ENCODE measurements around the gene IL1A. TPM values are rescaled to one million over a fixed set of nuclear protein-coding genes. Genes with fewer than 3 reads are reported as not detected.
"Not testable (repeated sequence)": the region's sequence is repeated elsewhere in the genome, so short reads cannot be mapped to it uniquely, and the experiment has no call there.

The IL1A gene, protein sequence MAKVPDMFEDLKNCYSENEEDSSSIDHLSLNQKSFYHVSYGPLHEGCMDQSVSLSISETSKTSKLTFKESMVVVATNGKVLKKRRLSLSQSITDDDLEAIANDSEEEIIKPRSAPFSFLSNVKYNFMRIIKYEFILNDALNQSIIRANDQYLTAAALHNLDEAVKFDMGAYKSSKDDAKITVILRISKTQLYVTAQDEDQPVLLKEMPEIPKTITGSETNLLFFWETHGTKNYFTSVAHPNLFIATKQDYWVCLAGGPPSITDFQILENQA
- total RNA-seq (2014; rRNA removed) (0.11 TPM in 1 of 2 replicates, not detected in the other), Bru-seq, nascent RNA (percentile 24 among the genes with signal in this experiment), BruChase-seq, experiment 1, labeled RNA remaining after a 6-hour chase (percentile 29 among the genes with signal in this experiment), BruChase-seq, experiment 2, labeled RNA remaining after a 2-hour chase (percentile 12 among the genes with signal in this experiment)
- long read RNA-seq: 0 reads

DNA sequence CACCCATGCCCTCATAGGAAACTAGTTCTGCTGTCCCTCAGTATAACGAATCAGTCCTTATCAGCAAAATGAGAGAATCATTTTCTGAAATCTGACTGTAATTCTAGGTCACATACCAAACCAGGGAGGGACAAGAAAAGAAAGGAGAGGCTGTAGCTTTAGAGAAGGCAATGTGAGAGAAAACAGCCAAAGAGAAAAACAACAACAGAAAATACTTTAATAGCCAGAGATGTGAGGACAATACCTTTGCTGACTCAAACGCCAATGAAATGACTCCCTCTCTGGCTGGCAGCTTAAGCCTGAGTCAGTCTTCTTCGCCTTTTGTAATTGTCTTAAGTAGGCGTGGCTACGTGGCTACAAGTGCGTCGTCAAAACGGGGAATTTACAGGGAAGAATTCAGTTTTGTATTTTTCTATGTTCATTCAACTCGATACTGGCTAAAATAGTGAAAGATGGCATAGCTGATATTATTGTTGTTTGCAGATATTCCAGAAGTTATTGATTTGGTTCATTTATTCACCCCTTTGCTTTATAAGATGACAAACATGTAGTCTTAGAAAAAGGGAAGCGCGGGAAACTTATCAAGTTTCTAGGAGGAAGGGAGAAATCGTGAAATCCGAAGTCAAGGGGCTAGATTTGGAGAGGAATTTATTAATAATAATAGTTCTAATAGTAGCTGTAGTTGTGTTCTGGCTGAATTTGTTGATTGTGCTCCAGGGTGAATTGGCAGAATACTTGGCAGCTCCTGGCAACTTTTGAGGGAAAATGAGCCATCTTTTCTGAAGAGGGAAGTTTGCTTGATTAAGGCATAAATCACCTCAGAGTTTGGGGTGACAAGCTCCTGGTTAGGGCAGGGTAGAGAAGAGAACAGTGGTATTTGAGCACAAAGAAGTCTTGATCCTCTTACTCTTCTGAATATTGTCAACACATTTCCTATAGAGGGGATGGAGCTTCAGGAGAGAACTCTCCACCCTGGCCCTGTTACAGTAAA is at the start of gene IL1A:
IL1A (minus strand) TSS at position 295 of the 991 bp plus-strand sequence. CDS start 723 bp downstream, outside the sequence.
- TF ChIP-seq EZH2 (IDR thresholded peaks at IDR 0.05; ENCODE audit: low read length, unreplicated experiment) (no peak), EZH2phosphoT487 (IDR thresholded peaks at IDR 0.05; ENCODE audit: borderline replicate concordance, low read length) (no peak)
- TF ChIP-seq, protein P1, sequence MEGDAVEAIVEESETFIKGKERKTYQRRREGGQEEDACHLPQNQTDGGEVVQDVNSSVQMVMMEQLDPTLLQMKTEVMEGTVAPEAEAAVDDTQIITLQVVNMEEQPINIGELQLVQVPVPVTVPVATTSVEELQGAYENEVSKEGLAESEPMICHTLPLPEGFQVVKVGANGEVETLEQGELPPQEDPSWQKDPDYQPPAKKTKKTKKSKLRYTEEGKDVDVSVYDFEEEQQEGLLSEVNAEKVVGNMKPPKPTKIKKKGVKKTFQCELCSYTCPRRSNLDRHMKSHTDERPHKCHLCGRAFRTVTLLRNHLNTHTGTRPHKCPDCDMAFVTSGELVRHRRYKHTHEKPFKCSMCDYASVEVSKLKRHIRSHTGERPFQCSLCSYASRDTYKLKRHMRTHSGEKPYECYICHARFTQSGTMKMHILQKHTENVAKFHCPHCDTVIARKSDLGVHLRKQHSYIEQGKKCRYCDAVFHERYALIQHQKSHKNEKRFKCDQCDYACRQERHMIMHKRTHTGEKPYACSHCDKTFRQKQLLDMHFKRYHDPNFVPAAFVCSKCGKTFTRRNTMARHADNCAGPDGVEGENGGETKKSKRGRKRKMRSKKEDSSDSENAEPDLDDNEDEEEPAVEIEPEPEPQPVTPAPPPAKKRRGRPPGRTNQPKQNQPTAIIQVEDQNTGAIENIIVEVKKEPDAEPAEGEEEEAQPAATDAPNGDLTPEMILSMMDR (conservative IDR thresholded peaks at IDR 0.05; ENCODE audit: low read depth, low read length): no peak
- Histone ChIP-seq H3K79me2 (ENCODE audit: low read length) (no peaks in the 10 kb centered on the region), H3K4me3 (ENCODE audit: low read length) (peak within 1 kb of the TSS; percentile 25; the same call in 1 of the 2 replicates), H3F3A (ENCODE audit: low read length, unreplicated experiment) (no peaks in the 10 kb centered on the region), H4K20me1 (ENCODE audit: low read length) (no peaks in the 10 kb centered on the region), H3K4me1 (ENCODE audit: insufficient read depth, low read length) (peaks cover 26% of the 10 kb centered on the region), H3K9ac (ENCODE audit: low read length) (no peak within 1 kb of the TSS), H3K9me3 (ENCODE audit: low read length) (no peaks in the 10 kb centered on the region), H3K4me2 (ENCODE audit: low read length) (peak within 1 kb of the TSS; percentile 71), H3K9me2 (replicated peaks; ENCODE audit: low read length) (no peaks in the 10 kb centered on the region), H3K36me3 (ENCODE audit: low read depth, low read length) (no peaks in the 10 kb centered on the region), H3K27ac (ENCODE audit: low read length) (peak within 1 kb of the TSS; percentile 30; the same call in 1 of the 2 replicates), H2AFZ (ENCODE audit: low read length) (peak within 1 kb of the TSS; percentile 51; the same call in 1 of the 2 replicates), H3K27me3 (ENCODE audit: low read length) (no peaks in the 10 kb centered on the region)
- peak; percentile 97 for ATAC-seq
- peak; percentile 84 for DNase-seq
- intact Hi-C loops (cut with micrococcal nuclease): no loop called here
- POLR2A ChIA-PET (ENCODE audit: unreplicated experiment): no interaction called here
- BruUV-seq (replicated peaks): no TSS peak
- CTCF ChIA-PET: interaction anchor here (0.6 to 0.7 kb wide), 2 partner anchors 102 to 157 kb away, joined by 3 read pairs; no protein-coding TSS in a partner anchor

DNA sequence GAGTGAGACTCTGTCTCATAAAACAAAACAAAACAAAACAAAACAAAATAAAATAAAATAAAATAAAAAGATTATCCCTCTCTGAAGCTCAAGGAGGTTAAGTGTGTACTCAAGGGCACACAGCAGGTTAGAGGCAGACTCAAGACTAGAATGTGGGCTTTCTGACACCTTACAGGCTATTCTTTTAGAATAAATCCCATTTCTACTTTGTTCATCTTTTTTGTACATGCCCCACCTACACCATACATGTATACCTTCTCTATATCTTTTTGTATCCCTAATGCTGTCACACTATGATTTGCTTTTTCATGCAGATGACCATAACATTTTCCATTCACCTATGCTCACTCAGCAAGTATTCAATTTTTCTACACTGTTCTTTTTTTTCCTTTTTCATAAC is 49.7 kb upstream of the IL1A start:
- ChIA-PET POLR2A (ENCODE audit: unreplicated experiment) (interaction anchor here (0.6 kb wide), 2 partner anchors 19 to 172 kb away, joined by 3 to 4 read pairs; no protein-coding TSS in a partner anchor), CTCF (no interaction called here)
- Histone ChIP-seq H4K20me1 (ENCODE audit: low read length) (no peaks in the 10 kb centered on the region), H3K4me1 (ENCODE audit: insufficient read depth, low read length) (peaks cover 35% of the 10 kb centered on the region), H3K79me2 (ENCODE audit: low read length) (peaks cover 18% of the 10 kb centered on the region), H3K27ac (ENCODE audit: low read length) (peak overlapping the region; percentile 96), H3K4me3 (ENCODE audit: low read length) (peak overlapping the region; percentile 62; the same call in 1 of the 2 replicates), H3K9me3 (ENCODE audit: low read length) (no peaks in the 10 kb centered on the region), H2AFZ (ENCODE audit: low read length) (no peak overlapping the region), H3K9me2 (replicated peaks; ENCODE audit: low read length) (no peaks in the 10 kb centered on the region), H3K9ac (ENCODE audit: low read length) (no peak overlapping the region), H3K36me3 (ENCODE audit: low read depth, low read length) (peaks cover 9% of the 10 kb centered on the region), H3F3A (ENCODE audit: low read length, unreplicated experiment) (peaks cover 7% of the 10 kb centered on the region), H3K4me2 (ENCODE audit: low read length) (peak overlapping the region; percentile 85), H3K27me3 (ENCODE audit: low read length) (no peaks in the 10 kb centered on the region)
- ATAC-seq (no peak), DNase-seq (no peak)
- TF ChIP-seq EZH2 (IDR thresholded peaks at IDR 0.05; ENCODE audit: low read length, unreplicated experiment): no peak
- TF ChIP-seq, protein P1 (conservative IDR thresholded peaks at IDR 0.05; ENCODE audit: low read depth, low read length): no peak
- no peak for TF ChIP-seq EZH2phosphoT487 (IDR thresholded peaks at IDR 0.05; ENCODE audit: borderline replicate concordance, low read length)
- BruUV-seq (replicated peaks): no TSS peak
- intact Hi-C loops (cut with micrococcal nuclease): loop anchor here (1.0 kb wide), 1 partner anchor 70 kb away; the partner anchor contains the start of gene CKAP2L

DNA sequence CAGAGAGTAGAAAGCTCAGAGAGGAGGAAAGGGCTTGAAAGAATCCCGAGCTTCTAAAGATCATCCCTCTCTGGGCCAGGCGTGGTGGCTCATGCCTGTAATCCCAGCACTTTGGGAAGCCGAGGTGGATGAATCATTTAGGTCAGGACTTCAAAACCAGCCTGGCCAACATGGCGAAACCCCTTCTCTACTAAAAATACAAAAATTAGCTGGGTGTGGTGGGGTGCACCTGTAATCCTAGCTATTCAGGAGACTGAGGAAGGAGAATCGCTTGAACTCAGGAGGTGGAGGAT is 49.3 kb upstream of the IL1A start:
- H3K4me1 ChIP-seq (ENCODE audit: insufficient read depth, low read length): peaks cover 35% of the 10 kb centered on the region
- H3K9ac ChIP-seq (ENCODE audit: low read length); BruUV-seq (replicated peaks); H3F3A ChIP-seq (ENCODE audit: low read length, unreplicated experiment); H3K4me3 ChIP-seq (ENCODE audit: low read length); H3K36me3 ChIP-seq (ENCODE audit: low read depth, low read length); H2AFZ ChIP-seq (ENCODE audit: low read length); H3K9me3 ChIP-seq (ENCODE audit: low read length); H3K9me2 ChIP-seq (replicated peaks; ENCODE audit: low read length); H3K27ac ChIP-seq (ENCODE audit: low read length); intact Hi-C loops (cut with micrococcal nuclease); H3K27me3 ChIP-seq (ENCODE audit: low read length); ATAC-seq; CTCF ChIA-PET; H4K20me1 ChIP-seq (ENCODE audit: low read length); DNase-seq: not testable (repeated sequence)
- POLR2A ChIA-PET (ENCODE audit: unreplicated experiment): interaction anchor here (0.6 kb wide), 2 partner anchors 19 to 33 kb away, joined by 3 to 4 read pairs; no protein-coding TSS in a partner anchor
- H3K79me2 ChIP-seq (ENCODE audit: low read length): peaks cover 18% of the 10 kb centered on the region
- 0 out of 2 replicates have a peak overlapping the region, but pooled peaks have one; percentile 85 for H3K4me2 ChIP-seq (ENCODE audit: low read length)
